Measurements from ENCODE around the gene ZNF444.
"Not testable (repeated sequence)": the region's sequence is repeated elsewhere in the genome, so short reads cannot be mapped to it uniquely, and the experiment has no call there.

ZNF444 gene

GRCh38 chr19:56191711-56192110 lies 50.6 kb downstream of the ZNF444 start:
- peaks cover 12% of the 10 kb centered on the region for H3K27me3 Mint-ChIP-seq
- H3K9me3 Mint-ChIP-seq, result no peaks in the 10 kb centered on the region
- DNase-seq, result no peak
- no peaks in the 10 kb centered on the region for H3K4me1 Mint-ChIP-seq (ENCODE audit: low read depth)
- no peaks in the 10 kb centered on the region for H3K36me3 Mint-ChIP-seq (ENCODE audit: low read depth)
- no peak overlapping the region for H3K4me3 Mint-ChIP-seq
- no peak overlapping the region for H3K27ac Mint-ChIP-seq

GRCh38 chr19:56193981-56194640 lies 53.0 kb downstream of the ZNF444 start:
- no peak for DNase-seq
- H3K27ac Mint-ChIP-seq, result no peak overlapping the region
- no peaks in the 10 kb centered on the region for H3K9me3 Mint-ChIP-seq
- H3K4me1 Mint-ChIP-seq (ENCODE audit: low read depth), result no peaks in the 10 kb centered on the region
- peaks cover 8% of the 10 kb centered on the region for H3K27me3 Mint-ChIP-seq
- no peaks in the 10 kb centered on the region for H3K36me3 Mint-ChIP-seq (ENCODE audit: low read depth)
- H3K4me3 Mint-ChIP-seq, result no peak overlapping the region

GRCh38 chr19:56197646-56198045 lies 56.6 kb downstream of the ZNF444 start, which contains the start of gene ZSCAN5B:
ZSCAN5B (minus strand) TSS chr19:56197783; CDS start chr19:56193052, 4,731 bp downstream.
- not testable (repeated sequence) for H3K4me3 Mint-ChIP-seq; H3K9me3 Mint-ChIP-seq; H3K27me3 Mint-ChIP-seq; H3K4me1 Mint-ChIP-seq (ENCODE audit: low read depth); H3K27ac Mint-ChIP-seq; DNase-seq; H3K36me3 Mint-ChIP-seq (ENCODE audit: low read depth)

- H3K36me3 Mint-ChIP-seq (ENCODE audit: low read depth), result no peaks in the 10 kb centered on the region
- H3K4me1 Mint-ChIP-seq (ENCODE audit: low read depth), result no peaks in the 10 kb centered on the region
- no peak overlapping the region for H3K4me3 Mint-ChIP-seq
- H3K27me3 Mint-ChIP-seq, result no peaks in the 10 kb centered on the region
- no peaks in the 10 kb centered on the region for H3K9me3 Mint-ChIP-seq
- no peak for DNase-seq
- no peak overlapping the region for H3K27ac Mint-ChIP-seq
Observed at GRCh38 chr19:56199687-56200086, 58.6 kb downstream of the ZNF444 start.

GRCh38 chr19:56201973-56202372 lies 60.9 kb downstream of the ZNF444 start, which contains the start of gene ZSCAN5C:
ZSCAN5C (plus strand) TSS chr19:56202273; CDS start chr19:56205914, 3,641 bp downstream.
- Mint-ChIP-seq H3K4me1 (ENCODE audit: low read depth) (no peaks in the 10 kb centered on the region), H3K36me3 (ENCODE audit: low read depth) (no peaks in the 10 kb centered on the region), H3K4me3 (no peak within 1 kb of the TSS), H3K27me3 (peaks cover 10% of the 10 kb centered on the region), H3K9me3 (no peaks in the 10 kb centered on the region), H3K27ac (no peak within 1 kb of the TSS)
- DNase-seq, result no peak

- not testable (repeated sequence) for H3K9me3 Mint-ChIP-seq; H3K4me1 Mint-ChIP-seq (ENCODE audit: low read depth); H3K36me3 Mint-ChIP-seq (ENCODE audit: low read depth); DNase-seq; H3K4me3 Mint-ChIP-seq; H3K27ac Mint-ChIP-seq
- H3K27me3 Mint-ChIP-seq, result peaks cover 15% of the 10 kb centered on the region
Observed at GRCh38 chr19:56207581-56207980, 66.5 kb downstream of the ZNF444 start.

- no peak for DNase-seq
- peaks cover 22% of the 10 kb centered on the region for H3K27me3 Mint-ChIP-seq
Observed at GRCh38 chr19:56209091-56209490, 68.0 kb downstream of the ZNF444 start.

GRCh38 chr19:56210036-56210435 lies 68.9 kb downstream of the ZNF444 start:
- H3K9me3 Mint-ChIP-seq; DNase-seq; H3K36me3 Mint-ChIP-seq (ENCODE audit: low read depth); H3K4me1 Mint-ChIP-seq (ENCODE audit: low read depth); H3K4me3 Mint-ChIP-seq; H3K27ac Mint-ChIP-seq: not testable (repeated sequence)
- H3K27me3 Mint-ChIP-seq, result peaks cover 32% of the 10 kb centered on the region

More at GRCh38 chr19:56209091-56209490, 68.0 kb downstream of the ZNF444 start:
- no peak overlapping the region for H3K27ac Mint-ChIP-seq
- H3K9me3 Mint-ChIP-seq, result no peaks in the 10 kb centered on the region
- no peaks in the 10 kb centered on the region for H3K36me3 Mint-ChIP-seq (ENCODE audit: low read depth)
- H3K4me3 Mint-ChIP-seq, result no peak overlapping the region
- no peaks in the 10 kb centered on the region for H3K4me1 Mint-ChIP-seq (ENCODE audit: low read depth)
